Mesenchymal stem cell (in vitro differentiated cells and primary cell): Measurements from ENCODE around the gene EP400.

Source experiments
- DNase-seq: peaks from one replicate; pipeline ENCODE4 v3.0.0-alpha.2; 2013
- H2AFZ ChIP-seq: one replicate; pipeline ENCODE4 v1.6.1; 2013; ENCODE audit warnings: low read depth, mild to moderate bottlenecking, control low read depth, inconsistent platforms, low read length, moderate library complexity
- H2AK5ac ChIP-seq: 2 replicates; pipeline ENCODE4 v1.6.1; 2013; ENCODE audit warnings: low read length, moderate library complexity, mild to moderate bottlenecking, inconsistent platforms; ENCODE audit not compliant: severe bottlenecking
- H2BK120ac ChIP-seq: one replicate; pipeline ENCODE4 v1.6.1; 2013; ENCODE audit warnings: low read depth, mild to moderate bottlenecking, inconsistent platforms, low read length, moderate library complexity
- H2BK12ac ChIP-seq, 2 experiments: one replicate each; pipeline ENCODE4 v1.6.1; 2013; ENCODE audit warnings: inconsistent platforms in 2 of 2, low read length in 2 of 2, mild to moderate bottlenecking in 2 of 2, moderate library complexity in 2 of 2, control low read depth in 1 of 2
- H2BK15ac ChIP-seq: one replicate; pipeline ENCODE4 v1.6.1; 2013; ENCODE audit warnings: mild to moderate bottlenecking, low read depth, inconsistent platforms; ENCODE audit not compliant: poor library complexity, severe bottlenecking
- H2BK5ac ChIP-seq: 2 replicates; pipeline ENCODE4 v1.6.1; 2013; ENCODE audit warnings: low read depth, mild to moderate bottlenecking, low read length, control low read depth, inconsistent platforms; ENCODE audit not compliant: poor library complexity, severe bottlenecking
- H3K14ac ChIP-seq, 2 experiments: one replicate each; pipeline ENCODE4 v1.6.1; 2013; ENCODE audit warnings: inconsistent platforms in 2 of 2, low read length in 2 of 2, control low read depth in 1 of 2, mild to moderate bottlenecking in 1 of 2, moderate library complexity in 1 of 2
- H3K18ac ChIP-seq, 2 experiments: one replicate each; pipeline ENCODE4 v1.6.1; 2013; ENCODE audit warnings: inconsistent platforms in 2 of 2, low read length in 2 of 2, control low read depth in 1 of 2, low read depth in 1 of 2, mild to moderate bottlenecking in 1 of 2
- H3K23ac ChIP-seq, 2 experiments: one replicate each; pipeline ENCODE4 v1.6.1; 2013; ENCODE audit warnings: inconsistent platforms in 2 of 2, low read length in 2 of 2, mild to moderate bottlenecking in 2 of 2, moderate library complexity in 2 of 2, control low read depth in 1 of 2
- H3K27ac ChIP-seq: 2 replicates; pipeline ENCODE4 v1.5.1; 2013; ENCODE audit warnings: mild to moderate bottlenecking, moderate library complexity, low read length, control low read depth, inconsistent platforms; ENCODE audit not compliant: poor library complexity, severe bottlenecking
- H3K27me3 ChIP-seq, 2 experiments: 2 replicates each; pipeline versions ENCODE4 v1.6.1 to v1.7.0; 2013; ENCODE audit warnings: low read length in 2 of 2, mild to moderate bottlenecking in 2 of 2, moderate library complexity in 2 of 2, control low read depth in 1 of 2, inconsistent platforms in 1 of 2; ENCODE audit not compliant: control insufficient read depth in 1 of 2, insufficient read depth in 1 of 2
- H3K36me3 ChIP-seq, 2 experiments: 2 replicates each; pipeline versions ENCODE4 v1.6.1 to v1.7.0; 2013; ENCODE audit warnings: low read length in 2 of 2, control low read depth in 1 of 2, inconsistent platforms in 1 of 2, low read depth in 1 of 2, mild to moderate bottlenecking in 1 of 2; ENCODE audit not compliant: insufficient read depth in 2 of 2, control insufficient read depth in 1 of 2
- H3K4ac ChIP-seq, 2 experiments: one replicate each; pipeline ENCODE4 v1.6.1; 2013; ENCODE audit warnings: inconsistent platforms in 2 of 2, low read length in 2 of 2, mild to moderate bottlenecking in 2 of 2, moderate library complexity in 2 of 2, control low read depth in 1 of 2, low read depth in 1 of 2
- H3K4me1 ChIP-seq: 2 replicates; pipeline ENCODE4 v1.6.1; 2013; ENCODE audit warnings: low read depth, low read length, control low read depth; ENCODE audit not compliant: control insufficient read depth, insufficient read depth
- H3K4me2 ChIP-seq: 2 replicates; pipeline ENCODE4 v1.6.1; 2013; ENCODE audit warnings: low read length, mild to moderate bottlenecking, inconsistent platforms; ENCODE audit not compliant: poor library complexity, severe bottlenecking
- H3K4me3 ChIP-seq, 2 experiments: 2 replicates each; pipeline versions ENCODE4 v1.5.1 to v1.7.0; 2013; ENCODE audit warnings: low read length in 2 of 2, mild to moderate bottlenecking in 2 of 2, control low read depth in 1 of 2, low read depth in 1 of 2; ENCODE audit not compliant: insufficient read depth in 1 of 2
- H3K79me1 ChIP-seq: replicated peaks from 2 replicates; pipeline ENCODE4 v1.6.1; 2013; ENCODE audit warnings: mild to moderate bottlenecking, control low read depth, low read length, inconsistent platforms; ENCODE audit not compliant: poor library complexity, severe bottlenecking
- H3K9ac ChIP-seq: 2 replicates; pipeline ENCODE4 v1.7.0; 2013; ENCODE audit warnings: mild to moderate bottlenecking, low read length, moderate library complexity
- H3K9me3 ChIP-seq: 2 replicates; pipeline ENCODE4 v1.7.0; 2013; ENCODE audit warnings: mild to moderate bottlenecking, low read length; ENCODE audit not compliant: control insufficient read depth
- H4K8ac ChIP-seq: one replicate; pipeline ENCODE4 v1.6.1; 2013; ENCODE audit warnings: inconsistent platforms, mild to moderate bottlenecking, low read length, moderate library complexity
- H4K91ac ChIP-seq: one replicate; pipeline ENCODE4 v1.6.1; 2013; ENCODE audit warnings: mild to moderate bottlenecking, low read length, inconsistent platforms
- WGBS: methylation state at CpG from one replicate; pipeline ENCODE4 v1.1.7; 2013; ENCODE audit warnings: mixed read lengths; 5-methylcytosine and 5-hydroxymethylcytosine counted together

The EP400 gene

DNA sequence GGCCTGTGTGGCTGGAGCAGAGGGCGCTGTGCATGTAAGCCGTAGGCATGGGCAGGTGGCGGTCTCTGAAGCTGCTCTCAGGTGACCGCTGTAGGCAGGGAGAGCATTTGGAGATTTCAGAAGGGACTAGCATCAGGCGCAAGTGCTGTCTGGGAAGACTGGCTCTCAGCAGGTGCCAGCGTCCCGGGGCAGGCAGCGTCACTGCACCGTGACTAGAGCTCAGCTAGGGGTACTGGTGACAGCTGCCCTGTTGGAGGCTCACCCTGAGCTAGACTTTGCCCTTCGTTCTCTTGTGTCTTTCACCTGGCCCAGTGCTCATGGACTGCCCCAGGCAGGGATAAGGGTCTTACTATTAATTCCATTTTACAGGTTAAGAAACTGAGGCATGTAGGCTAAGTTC lies 115.5 kb downstream of the EP400 start:
- over 99% methylated on average over 9 of the region's 10 CpGs for WGBS
- Histone ChIP-seq H3K18ac (no peak overlapping the region), H3K36me3 (peaks cover 92 to 95% of the 10 kb centered on the region in 2 experiments), H3K23ac (no peak overlapping the region), H2AFZ (no peak overlapping the region), H3K4me3 (no peak overlapping the region), H3K9ac (no peak overlapping the region), H4K8ac (no peak overlapping the region), H2BK120ac (no peak overlapping the region), H2BK5ac (no peak overlapping the region), H3K14ac (no peak overlapping the region), H3K27ac (no peak overlapping the region), H2BK12ac (no peak overlapping the region), H3K4me1 (peaks cover 6% of the 10 kb centered on the region), H3K9me3 (no peaks in the 10 kb centered on the region), H3K27me3 (no peaks in the 10 kb centered on the region), H2AK5ac (no peak overlapping the region), H2BK15ac (no peak overlapping the region), H3K4me2 (no peak overlapping the region), H4K91ac (no peak overlapping the region), H3K4ac (no peak overlapping the region), H3K79me1 (peaks cover 57% of the 10 kb centered on the region)
- no peak for DNase-seq

- Histone ChIP-seq H3K23ac (no peak overlapping the region), H3K27me3 (no peaks in the 10 kb centered on the region), H3K14ac (no peak overlapping the region), H3K4me2 (no peak overlapping the region), H4K91ac (no peak overlapping the region), H3K4me1 (peaks cover 6% of the 10 kb centered on the region), H2AK5ac (no peak overlapping the region), H3K18ac (no peak overlapping the region), H3K27ac (no peak overlapping the region), H3K4ac (no peak overlapping the region), H3K79me1 (peaks cover 56% of the 10 kb centered on the region), H2BK15ac (no peak overlapping the region), H4K8ac (no peak overlapping the region), H3K36me3 (peaks cover 89 to 96% of the 10 kb centered on the region in 2 experiments), H3K9ac (no peak overlapping the region), H3K4me3 (no peak overlapping the region), H2BK5ac (no peak overlapping the region), H2BK12ac (no peak overlapping the region), H2BK120ac (no peak overlapping the region), H2AFZ (no peak overlapping the region), H3K9me3 (no peaks in the 10 kb centered on the region)
- 90% methylated on average over 2 of the region's 4 CpGs for WGBS
- DNase-seq, result no peak
Measured at GRCh38 chr12:132065609-132066344, 116.0 kb downstream of the EP400 start.

- Histone ChIP-seq H2BK120ac (no peak overlapping the region), H2BK15ac (no peak overlapping the region), H3K14ac (no peak overlapping the region), H3K79me1 (peaks cover 61% of the 10 kb centered on the region), H3K23ac (no peak overlapping the region), H3K4me1 (peaks cover 6% of the 10 kb centered on the region), H2BK12ac (no peak overlapping the region), H3K36me3 (peaks cover 89 to 96% of the 10 kb centered on the region in 2 experiments), H4K91ac (no peak overlapping the region), H2AK5ac (no peak overlapping the region), H3K18ac (no peak overlapping the region), H3K4me2 (no peak overlapping the region), H3K4me3 (no peak overlapping the region), H3K27me3 (no peaks in the 10 kb centered on the region), H2BK5ac (no peak overlapping the region), H4K8ac (no peak overlapping the region), H3K27ac (no peak overlapping the region), H3K4ac (no peak overlapping the region), H2AFZ (no peak overlapping the region), H3K9ac (no peak overlapping the region), H3K9me3 (no peaks in the 10 kb centered on the region)
- peak; percentile 20 for DNase-seq
- 74% methylated on average over 13 of the region's 13 CpGs for WGBS
Measured at GRCh38 chr12:132066345-132066685, 116.6 kb downstream of the EP400 start.

DNA sequence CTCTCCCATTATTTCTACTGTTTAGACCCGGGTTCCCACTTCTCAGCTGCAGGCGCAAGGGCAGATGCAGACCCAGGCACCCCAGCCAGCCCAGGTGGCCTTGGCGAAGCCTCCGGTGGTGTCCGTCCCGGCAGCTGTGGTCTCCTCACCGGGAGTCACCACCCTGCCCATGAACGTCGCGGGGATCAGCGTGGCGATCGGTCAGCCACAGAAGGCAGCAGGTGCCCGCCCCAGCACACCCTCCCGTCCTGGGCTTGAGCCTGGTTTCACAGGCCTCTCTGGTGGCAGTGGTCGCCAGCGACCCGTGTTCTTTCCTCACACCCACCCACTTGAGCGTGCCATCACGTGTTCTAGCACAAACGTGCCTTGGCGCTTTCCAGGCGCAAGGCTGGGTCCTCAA lies 117.0 kb downstream of the EP400 start:
- no peak overlapping the region for H3K9ac ChIP-seq
- H2BK120ac ChIP-seq, result no peak overlapping the region
- H3K4me2 ChIP-seq, result no peak overlapping the region
- H2AK5ac ChIP-seq, result no peak overlapping the region
- H3K18ac ChIP-seq, result no peak overlapping the region
- no peaks in the 10 kb centered on the region for H3K27me3 ChIP-seq
- no peak overlapping the region for H2AFZ ChIP-seq
- H3K4me1 ChIP-seq, result peaks cover 6% of the 10 kb centered on the region
- no peak overlapping the region for H3K27ac ChIP-seq
- no peak overlapping the region for H3K23ac ChIP-seq
- peak overlapping the region; percentile 13 for H2BK15ac ChIP-seq
- peak overlapping the region in 1 of 2 experiments; percentile 5 for H3K4me3 ChIP-seq
- peak overlapping the region in 1 of 2 experiments; percentile 13 for H3K4ac ChIP-seq
- no peak overlapping the region for H2BK5ac ChIP-seq
- peaks cover 88 to 96% of the 10 kb centered on the region in 2 experiments for H3K36me3 ChIP-seq
- H4K8ac ChIP-seq, result peak overlapping the region; percentile 9
- H4K91ac ChIP-seq, result peak overlapping the region; percentile 21
- no peaks in the 10 kb centered on the region for H3K9me3 ChIP-seq
- H3K79me1 ChIP-seq, result peaks cover 61% of the 10 kb centered on the region
- no peak overlapping the region for H2BK12ac ChIP-seq
- 96% methylated on average over 23 of the region's 23 CpGs for WGBS
- DNase-seq, result no peak
- H3K14ac ChIP-seq, result no peak overlapping the region
